ENCODE results near the gene OPA3.

- TF ChIP-seq POLR2A (IDR thresholded peaks at IDR 0.05): no peak
- TF ChIP-seq, protein P1, sequence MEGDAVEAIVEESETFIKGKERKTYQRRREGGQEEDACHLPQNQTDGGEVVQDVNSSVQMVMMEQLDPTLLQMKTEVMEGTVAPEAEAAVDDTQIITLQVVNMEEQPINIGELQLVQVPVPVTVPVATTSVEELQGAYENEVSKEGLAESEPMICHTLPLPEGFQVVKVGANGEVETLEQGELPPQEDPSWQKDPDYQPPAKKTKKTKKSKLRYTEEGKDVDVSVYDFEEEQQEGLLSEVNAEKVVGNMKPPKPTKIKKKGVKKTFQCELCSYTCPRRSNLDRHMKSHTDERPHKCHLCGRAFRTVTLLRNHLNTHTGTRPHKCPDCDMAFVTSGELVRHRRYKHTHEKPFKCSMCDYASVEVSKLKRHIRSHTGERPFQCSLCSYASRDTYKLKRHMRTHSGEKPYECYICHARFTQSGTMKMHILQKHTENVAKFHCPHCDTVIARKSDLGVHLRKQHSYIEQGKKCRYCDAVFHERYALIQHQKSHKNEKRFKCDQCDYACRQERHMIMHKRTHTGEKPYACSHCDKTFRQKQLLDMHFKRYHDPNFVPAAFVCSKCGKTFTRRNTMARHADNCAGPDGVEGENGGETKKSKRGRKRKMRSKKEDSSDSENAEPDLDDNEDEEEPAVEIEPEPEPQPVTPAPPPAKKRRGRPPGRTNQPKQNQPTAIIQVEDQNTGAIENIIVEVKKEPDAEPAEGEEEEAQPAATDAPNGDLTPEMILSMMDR (IDR thresholded peaks at IDR 0.05): no peak
These were observed 86.8 kb downstream of the OPA3 start for GRCh38 chr19:45497791-45498190.

All from adrenal gland (tissue), 5 donors.